Suppressor macrophage treated with lipopolysaccharide for 4 hours (primary cell): ENCODE data around the gene F8.
A peak's percentile ranks its signal among the peaks of the same experiment; 100 is the strongest.

ENCODE experiments used
- DNase-seq: peaks from one replicate; pipeline ENCODE4 v3.0.0-alpha.2; 2020

F8 gene

GRCh38 chrX:154812341-154813101 lies 210.0 kb downstream of the F8 start:
- no peak for DNase-seq

DNA sequence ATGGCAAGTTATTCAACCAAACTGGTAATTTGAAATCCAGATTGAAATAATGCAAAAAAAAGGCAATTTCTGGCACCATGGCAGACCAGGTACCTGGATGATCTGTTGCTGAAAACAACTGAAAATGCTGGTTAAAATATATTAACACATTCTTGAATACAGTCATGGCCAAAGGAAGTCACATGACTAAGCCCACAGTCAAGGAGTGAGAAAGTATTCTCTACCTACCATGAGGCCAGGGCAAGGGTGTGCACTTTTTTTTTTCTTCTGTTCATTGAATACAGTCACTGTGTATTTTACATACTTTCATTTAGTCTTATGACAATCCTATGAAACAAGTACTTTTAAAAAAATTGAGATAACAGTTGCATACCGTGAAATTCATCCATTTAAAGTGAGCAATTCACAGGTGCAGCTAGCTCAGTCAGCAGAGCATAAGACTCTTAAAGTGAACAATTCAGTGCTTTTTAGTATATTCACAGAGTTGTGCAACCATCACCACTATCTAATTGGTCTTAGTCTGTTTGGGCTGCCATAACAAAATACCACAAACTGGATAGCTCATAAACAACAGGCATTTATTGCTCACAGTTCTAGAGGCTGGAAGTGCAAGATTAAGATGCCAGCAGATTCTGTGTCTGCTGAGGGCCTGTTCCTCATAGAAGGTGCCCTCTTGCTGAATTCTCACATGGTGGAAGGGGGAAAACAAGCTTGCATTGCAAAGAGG lies 212.4 kb downstream of the F8 start:
- no peak for DNase-seq

GRCh38 chrX:154806837-154807501 lies 215.6 kb downstream of the F8 start:
- DNase-seq = no peak

- DNase-seq = no peak
These were observed 216.8 kb downstream of the F8 start for GRCh38 chrX:154805696-154806091.

- DNase-seq = peak; percentile 82
These were observed 217.4 kb downstream of the F8 start, which contains the start of gene MPP1 for GRCh38 chrX:154804957-154805695. Gene MPP1, minus strand, starts transcription at chrX:154805485. Its CDS starts 112 bp downstream, at chrX:154805373.

GRCh38 chrX:154804261-154804956 lies 218.1 kb downstream of the F8 start:
- DNase-seq = no peak

- DNase-seq = peak; percentile 29
These were observed 219.6 kb downstream of the F8 start for GRCh38 chrX:154802947-154803346.

DNA sequence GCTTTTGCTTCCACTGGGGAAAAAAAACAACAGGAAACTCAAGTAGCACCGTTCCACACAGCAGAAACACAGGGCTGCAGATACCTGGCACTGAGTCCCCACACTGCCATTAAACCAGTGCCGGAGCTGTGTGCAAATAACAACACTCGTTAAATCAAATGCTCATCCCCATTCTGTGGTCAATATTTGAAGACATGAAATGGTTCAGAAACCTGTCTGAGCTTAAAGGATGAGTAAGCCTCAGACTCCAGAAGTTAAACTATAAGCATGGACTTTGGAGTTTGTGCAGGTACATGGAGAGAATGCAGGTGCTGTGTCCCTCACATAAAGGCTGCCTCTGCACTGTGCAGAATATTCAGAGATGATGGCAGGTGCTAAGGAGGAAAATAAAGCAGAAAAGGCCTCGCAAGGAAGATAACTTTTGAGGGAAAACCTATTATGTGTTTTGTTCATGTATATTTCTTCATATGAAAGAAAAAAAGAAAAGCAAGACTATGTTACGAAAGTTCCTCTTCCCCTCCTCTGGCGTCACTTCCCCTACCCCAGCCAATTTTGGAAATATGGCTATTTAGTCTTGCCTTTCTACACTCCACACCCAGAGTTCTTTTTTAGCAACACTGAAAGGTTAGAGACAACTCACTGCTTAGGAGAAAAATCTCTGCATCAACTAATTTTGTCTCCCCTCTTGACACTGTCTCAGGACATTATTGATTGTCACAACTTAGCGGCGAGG lies 221.9 kb downstream of the F8 start:
- DNase-seq = peak; percentile 70

- DNase-seq = no peak
These were observed 222.8 kb downstream of the F8 start for GRCh38 chrX:154799556-154800348.

DNA sequence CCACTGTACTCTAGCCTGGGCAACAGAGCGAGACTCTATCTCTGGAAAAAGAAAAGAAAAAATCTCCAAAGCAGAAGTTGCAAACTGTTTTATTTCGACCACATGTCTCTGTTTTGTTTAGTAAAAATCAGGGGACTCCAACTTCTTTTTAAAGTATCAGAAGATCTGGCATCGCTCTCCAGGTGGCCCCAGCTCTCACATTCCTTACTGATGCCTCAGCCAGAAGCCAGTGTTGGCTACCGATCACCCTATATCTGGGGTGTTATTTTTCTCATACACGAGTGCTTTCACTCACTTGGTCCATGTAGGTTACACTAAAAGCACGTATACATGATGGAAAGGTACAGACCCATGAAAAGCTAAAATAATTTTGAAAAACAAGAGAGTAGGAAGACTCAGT lies 225.5 kb downstream of the F8 start:
- DNase-seq = no peak

GRCh38 chrX:154795016-154795415 lies 227.5 kb downstream of the F8 start:
- DNase-seq = peak; percentile 65

GRCh38 chrX:154793084-154793795 lies 229.3 kb downstream of the F8 start:
- no peak for DNase-seq

GRCh38 chrX:154791939-154792338 lies 230.6 kb downstream of the F8 start:
- peak; percentile 33 for DNase-seq

DNA sequence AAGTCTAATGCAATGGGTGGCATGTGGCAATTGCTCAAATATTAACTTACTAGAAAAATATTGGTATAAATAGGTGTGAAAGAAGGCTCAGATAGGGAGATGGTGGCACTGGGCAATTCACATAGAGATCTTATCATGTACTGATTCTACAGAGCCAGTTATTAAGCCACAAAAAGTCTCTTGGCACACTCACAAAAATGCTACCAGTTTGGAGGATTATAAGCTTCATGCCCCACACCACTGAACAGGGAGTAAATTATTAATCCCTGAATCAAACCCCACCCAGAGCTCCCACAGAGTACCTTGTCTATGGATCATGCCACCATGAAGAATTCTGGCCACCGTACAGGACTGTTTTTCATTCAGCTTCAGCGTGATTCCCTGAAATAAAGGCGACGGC lies 231.1 kb downstream of the F8 start:
- no peak for DNase-seq
